WERI-Rb-1 (cell line): ENCODE measurements around the gene MME.
"Not testable (repeated sequence)": the region's sequence is repeated elsewhere in the genome, so short reads cannot be mapped to it uniquely, and the experiment has no call there.

Experiments
- DNase-seq: peaks from one replicate; pipeline ENCODE4 v3.0.0-alpha.2; 2020
- H3K27ac ChIP-seq: fragments of 250-450 bp; sonication (Bioruptor Pico); 2 replicates; pipeline ENCODE4 v1.5.1; 2020; ENCODE audit warnings: mild to moderate bottlenecking, moderate library complexity
- H3K27me3 ChIP-seq: fragments of 250-450 bp; sonication (Bioruptor Pico); 2 replicates; pipeline ENCODE4 v1.5.1; 2021; ENCODE audit warnings: mild to moderate bottlenecking, low read depth, moderate library complexity; ENCODE audit not compliant: insufficient read depth, severe bottlenecking
- H3K36me3 ChIP-seq: fragments of 250-450 bp; sonication (Bioruptor Pico); 2 replicates; pipeline ENCODE4 v1.5.1; 2020; ENCODE audit warnings: mild to moderate bottlenecking, moderate library complexity
- H3K4me3 ChIP-seq: 2 replicates; pipeline ENCODE4 v1.5.1; 2011; ENCODE audit warnings: low read depth, mild to moderate bottlenecking, control low read depth, low read length
- H3K9me3 ChIP-seq: fragments of 250-450 bp; sonication (Bioruptor Pico); 2 replicates; pipeline ENCODE4 v1.5.1; 2021; ENCODE audit warnings: mild to moderate bottlenecking, moderate library complexity; ENCODE audit not compliant: severe bottlenecking
- CTCF ChIP-seq: IDR thresholded peaks from 2 replicates; pipeline ENCODE4 v1.5.1; 2011; ENCODE audit warnings: low read depth, mild to moderate bottlenecking, control low read depth, inconsistent platforms, low read length

Gene MME

GRCh38 chr3:155130001-155130400 is 49.9 kb downstream of the MME start:
- H3K4me3 ChIP-seq, result no peak overlapping the region

GRCh38 chr3:155131104-155131503 is 51.0 kb downstream of the MME start:
- no peaks in the 10 kb centered on the region for H3K27me3 ChIP-seq
- no peak overlapping the region for H3K27ac ChIP-seq
- H3K36me3 ChIP-seq, result no peaks in the 10 kb centered on the region
- no peaks in the 10 kb centered on the region for H3K9me3 ChIP-seq
- DNase-seq, result no peak
- no peak overlapping the region for H3K4me3 ChIP-seq
- no peak for TF ChIP-seq CTCF

More at GRCh38 chr3:155130001-155130400, 49.9 kb downstream of the MME start:
- H3K36me3 ChIP-seq, result no peaks in the 10 kb centered on the region
- no peak for TF ChIP-seq CTCF
- H3K27me3 ChIP-seq, result no peaks in the 10 kb centered on the region
- H3K9me3 ChIP-seq, result no peaks in the 10 kb centered on the region
- no peak for DNase-seq
- no peak overlapping the region for H3K27ac ChIP-seq

GRCh38 chr3:155134311-155134710 is 54.2 kb downstream of the MME start:
- H3K36me3 ChIP-seq, H3K4me3 ChIP-seq, H3K9me3 ChIP-seq, H3K27me3 ChIP-seq, DNase-seq, H3K27ac ChIP-seq: not testable (repeated sequence)

DNA sequence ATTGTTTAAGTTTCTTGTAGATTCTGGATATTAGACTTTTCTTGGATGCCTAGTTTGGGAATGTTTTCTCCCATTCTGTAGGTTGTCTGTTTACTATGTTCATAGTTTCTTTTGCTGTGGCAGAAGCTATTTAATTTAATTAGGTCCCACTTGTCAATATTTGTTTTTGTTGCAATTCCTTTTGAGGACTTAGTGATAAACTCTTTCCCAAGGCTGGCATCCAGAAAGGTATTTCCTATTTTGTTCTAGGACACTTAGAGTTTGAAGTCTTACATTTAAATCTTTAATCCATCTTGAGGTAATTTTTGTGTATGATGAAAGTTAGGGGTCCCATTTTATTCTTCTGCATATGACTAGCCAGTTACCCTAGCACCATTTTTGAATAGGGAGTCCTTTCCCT is 54.9 kb downstream of the MME start:
- no peak overlapping the region for H3K4me3 ChIP-seq
- TF ChIP-seq CTCF, result no peak
- H3K27ac ChIP-seq, result no peak overlapping the region
- H3K36me3 ChIP-seq, result no peaks in the 10 kb centered on the region
- no peak for DNase-seq
- H3K9me3 ChIP-seq, result no peaks in the 10 kb centered on the region
- H3K27me3 ChIP-seq, result no peaks in the 10 kb centered on the region

DNA sequence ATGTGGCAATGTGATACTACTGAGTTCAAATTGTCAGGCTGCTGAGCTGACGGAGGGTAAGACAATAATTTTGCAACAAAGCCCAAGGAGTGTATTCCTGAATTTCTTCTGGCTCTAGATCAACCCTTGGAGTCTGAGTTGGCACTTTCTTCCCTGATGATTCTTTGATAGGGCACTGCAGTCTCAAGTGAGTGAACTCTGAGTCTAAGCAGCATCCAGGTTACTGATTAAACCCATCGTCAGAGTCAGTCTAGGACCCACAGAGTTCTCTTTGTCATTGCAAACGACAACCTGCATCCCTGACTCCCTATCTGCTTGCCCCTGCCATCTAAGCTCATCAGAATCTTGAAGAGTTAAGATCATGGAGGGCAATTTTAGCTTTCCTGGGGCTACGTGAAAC is 58.6 kb downstream of the MME start:
- no peaks in the 10 kb centered on the region for H3K9me3 ChIP-seq
- H3K36me3 ChIP-seq, result no peaks in the 10 kb centered on the region
- no peak overlapping the region for H3K4me3 ChIP-seq
- TF ChIP-seq CTCF, result no peak
- no peak for DNase-seq
- H3K27ac ChIP-seq, result no peak overlapping the region
- no peaks in the 10 kb centered on the region for H3K27me3 ChIP-seq

DNA sequence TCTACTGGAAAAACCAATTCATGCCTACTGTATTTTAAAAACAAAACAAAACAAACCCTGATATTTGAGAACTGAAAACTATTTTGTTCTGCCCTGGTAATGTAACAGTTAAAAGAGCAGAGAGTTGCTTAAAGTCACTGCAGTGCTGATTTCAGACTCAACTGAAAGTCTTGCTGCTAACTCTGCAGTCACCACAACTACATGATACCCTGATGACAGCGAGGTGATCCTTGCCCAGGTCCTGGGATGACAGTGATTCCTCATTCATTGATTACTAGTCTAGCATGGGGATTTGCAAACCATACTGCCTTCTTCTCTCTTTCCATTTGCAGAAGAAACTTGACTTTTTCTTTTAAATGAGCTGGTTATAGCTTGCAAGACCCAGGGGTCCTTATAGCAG is 67.5 kb downstream of the MME start:
- H3K27ac ChIP-seq, result no peak overlapping the region
- H3K36me3 ChIP-seq, result no peaks in the 10 kb centered on the region
- no peak for TF ChIP-seq CTCF
- H3K27me3 ChIP-seq, result no peaks in the 10 kb centered on the region
- H3K4me3 ChIP-seq, result no peak overlapping the region
- no peaks in the 10 kb centered on the region for H3K9me3 ChIP-seq
- no peak for DNase-seq
